ENCODE results near the gene SULT6B1. TPM values are rescaled to one million over a fixed set of nuclear protein-coding genes. Genes with fewer than 3 reads are reported as not detected.
A peak's percentile ranks its signal among the peaks of the same experiment; 100 is the strongest.

SULT6B1 gene
- total RNA-seq, 1 experiment from 2014 or later, result not detected

DNA sequence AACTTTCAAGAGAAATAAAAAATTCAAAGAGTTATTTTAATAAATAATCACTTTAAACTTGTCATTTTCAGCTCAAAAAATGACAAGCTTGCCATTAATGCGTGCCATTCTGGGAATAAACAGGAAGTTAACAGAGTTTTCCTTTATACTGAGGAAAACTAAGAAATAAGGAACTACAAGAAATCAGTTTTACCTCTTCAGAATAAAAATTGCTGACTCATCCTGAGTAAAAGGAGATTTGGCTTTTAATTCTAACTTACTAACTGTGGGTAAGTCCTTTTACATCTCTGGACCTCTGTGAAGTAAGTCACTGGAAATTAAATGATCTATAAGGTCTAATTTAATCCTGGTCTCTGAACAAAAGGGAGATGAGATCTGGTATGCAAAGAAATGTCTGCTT is 26.8 kb upstream of the SULT6B1 start:
- DNase-seq, result no peak
- no peak overlapping the region for H3K14ac ChIP-seq (ENCODE audit: insufficient read depth, low read length)
- peaks cover 2% of the 10 kb centered on the region for H3K79me1 ChIP-seq (ENCODE audit: insufficient read depth, low read depth, low read length, poor library complexity, severe bottlenecking)
- no peak overlapping the region for H4K5ac ChIP-seq (ENCODE audit: insufficient read length, low read depth, low read length)
- Mint-ChIP-seq H3K9me3 (peaks cover 0 to 4% of the 10 kb centered on the region in 2 experiments; a peak in 3 of 5 replicates), H3K27me3 (ENCODE audit: low read depth) (no peaks in the 10 kb centered on the region), H3K4me3 (no peak overlapping the region), H3K4me1 (peaks cover 8 to 10% of the 10 kb centered on the region in 2 experiments), H3K36me3 (ENCODE audit: insufficient read depth in 1 of 3, low read depth in 3 of 3) (peaks cover 72 to 94% (median 90%) of the 10 kb centered on the region in 3 experiments), H3K27ac (peak overlapping the region in 2 of 3 experiments; percentile 17 to 90; a peak in 3 of 7 replicates)
- no peak overlapping the region for H3K4ac ChIP-seq (ENCODE audit: low read depth, low read length)
- H3K18ac ChIP-seq (ENCODE audit: insufficient read length, low read depth, low read length), result no peak overlapping the region
- no peak overlapping the region for H2BK15ac ChIP-seq (ENCODE audit: low read depth, low read length)
- no peaks in the 10 kb centered on the region for H3K27me3 ChIP-seq (ENCODE audit: insufficient read depth, low read length)
- no peak overlapping the region for H2AK5ac ChIP-seq (ENCODE audit: insufficient read length, low read length)
- no peaks in the 10 kb centered on the region for H3K79me2 ChIP-seq (ENCODE audit: insufficient read depth, low read length)
- no peaks in the 10 kb centered on the region for H4K20me1 ChIP-seq (ENCODE audit: control insufficient read depth, insufficient read depth, insufficient read length)
- no peak overlapping the region for H3K56ac ChIP-seq (ENCODE audit: insufficient read length, low read depth, low read length)
- H3K9ac ChIP-seq (ENCODE audit: extremely low read depth, insufficient read length, low read length), result no peak overlapping the region
- no CpG with 5 or more reads among the region's 1 CpG for WGBS (ENCODE audit: extremely low coverage, insufficient read length, low lambda C conversion rate)
- H3K9me3 ChIP-seq (ENCODE audit: control insufficient read depth, low read depth, low read length), result peaks cover 5% of the 10 kb centered on the region
- no peak overlapping the region for H2BK5ac ChIP-seq (ENCODE audit: insufficient read length, low read length)
- no peak overlapping the region for H3K4me2 ChIP-seq (ENCODE audit: insufficient read depth, insufficient read length, low read length)
- H2BK12ac ChIP-seq (ENCODE audit: insufficient read length, low read depth, low read length), result no peak overlapping the region
- no peak overlapping the region for H2AFZ ChIP-seq (ENCODE audit: low read length)
- H2BK120ac ChIP-seq (ENCODE audit: low read depth, low read length, poor library complexity, severe bottlenecking), result no peak overlapping the region
- no peak overlapping the region for H2BK20ac ChIP-seq (ENCODE audit: low read depth, low read length, poor library complexity, severe bottlenecking)
- H4K8ac ChIP-seq (replicated peaks; ENCODE audit: insufficient read length, low read depth, low read length), result no peak overlapping the region
- no peaks in the 10 kb centered on the region for H3K23me2 ChIP-seq (ENCODE audit: insufficient read length, low read depth, low read length, poor library complexity, severe bottlenecking)
- H3K4me1 ChIP-seq (ENCODE audit: insufficient read depth, low read length), result no peaks in the 10 kb centered on the region
- no peak overlapping the region for H3T11ph ChIP-seq (ENCODE audit: low read length)
- TF ChIP-seq, protein P1, sequence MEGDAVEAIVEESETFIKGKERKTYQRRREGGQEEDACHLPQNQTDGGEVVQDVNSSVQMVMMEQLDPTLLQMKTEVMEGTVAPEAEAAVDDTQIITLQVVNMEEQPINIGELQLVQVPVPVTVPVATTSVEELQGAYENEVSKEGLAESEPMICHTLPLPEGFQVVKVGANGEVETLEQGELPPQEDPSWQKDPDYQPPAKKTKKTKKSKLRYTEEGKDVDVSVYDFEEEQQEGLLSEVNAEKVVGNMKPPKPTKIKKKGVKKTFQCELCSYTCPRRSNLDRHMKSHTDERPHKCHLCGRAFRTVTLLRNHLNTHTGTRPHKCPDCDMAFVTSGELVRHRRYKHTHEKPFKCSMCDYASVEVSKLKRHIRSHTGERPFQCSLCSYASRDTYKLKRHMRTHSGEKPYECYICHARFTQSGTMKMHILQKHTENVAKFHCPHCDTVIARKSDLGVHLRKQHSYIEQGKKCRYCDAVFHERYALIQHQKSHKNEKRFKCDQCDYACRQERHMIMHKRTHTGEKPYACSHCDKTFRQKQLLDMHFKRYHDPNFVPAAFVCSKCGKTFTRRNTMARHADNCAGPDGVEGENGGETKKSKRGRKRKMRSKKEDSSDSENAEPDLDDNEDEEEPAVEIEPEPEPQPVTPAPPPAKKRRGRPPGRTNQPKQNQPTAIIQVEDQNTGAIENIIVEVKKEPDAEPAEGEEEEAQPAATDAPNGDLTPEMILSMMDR (conservative IDR thresholded peaks at IDR 0.05), result no peak
- no peak overlapping the region for H3K27ac ChIP-seq (ENCODE audit: insufficient read length, low read depth, low read length)
- H3K23ac ChIP-seq (ENCODE audit: insufficient read length, low read depth, low read length), result no peak overlapping the region
- H4K91ac ChIP-seq (ENCODE audit: insufficient read length, low read depth, low read length), result no peak overlapping the region
